Panc1 (cell line): ENCODE results near the gene SSNA1. TPM values are rescaled to one million over a fixed set of nuclear protein-coding genes. Genes with fewer than 3 reads are reported as not detected.

ENCODE experiments used
- ATAC-seq: fragments of 200-7000 bp; cut with Tn5 transposase; 2 replicates; pipeline ENCODE4 v1.9.1; 2020; ENCODE audit warnings: mild to moderate bottlenecking, moderate library complexity
- BruUV-seq: library from RNA; stranded (reverse); fragments of 400-500 nt; replicated peaks from 2 replicates; lab custom pipeline; 2021; lab: Mats Ljungman, UMichigan
- CTCF ChIA-PET: fragments of 300-600 bp; sonication (Branson Sonifier 250); formaldehyde crosslinking; loops from one replicate; lab custom pipeline; 2022; ENCODE audit warnings: antibody characterized with exemption; lab: Charles Lee
- POLR2A ChIA-PET: fragments of 300-600 bp; sonication (Branson Sonifier 250); formaldehyde crosslinking; loops from one replicate; lab custom pipeline; 2022; ENCODE audit warnings: antibody characterized with exemption; lab: Charles Lee
- DNase-seq: peaks from one replicate; pipeline ENCODE4 v3.0.0-alpha.2; 2010; ENCODE audit warnings: low read depth, low spot score
- H3K27ac ChIP-seq: 2 replicates; pipeline ENCODE4 v1.5.1; 2011; ENCODE audit warnings: mild to moderate bottlenecking, low read length, inconsistent platforms
- H3K27me3 ChIP-seq: fragments of 200-500 bp; sonication (Bioruptor generic); 2 replicates; pipeline ENCODE4 v1.6.0; 2014; ENCODE audit warnings: low read length, inconsistent platforms; ENCODE audit not compliant: control insufficient read depth, insufficient read depth
- H3K36me3 ChIP-seq: fragments of 200-500 bp; sonication (Bioruptor generic); 2 replicates; pipeline ENCODE4 v1.5.1; 2014; ENCODE audit warnings: inconsistent platforms, mild to moderate bottlenecking, low read length, moderate library complexity; ENCODE audit not compliant: control insufficient read depth, insufficient read depth
- H3K4me1 ChIP-seq: 2 replicates; pipeline ENCODE4 v1.5.1; 2011; ENCODE audit warnings: inconsistent platforms, mild to moderate bottlenecking, low read length, moderate library complexity; ENCODE audit not compliant: control insufficient read depth, insufficient read depth
- H3K4me3 ChIP-seq, 2 experiments: 2 replicates each; pipeline ENCODE4 v1.5.1; 2011 to 2012; ENCODE audit warnings: low read depth in 2 of 2, low read length in 2 of 2, mild to moderate bottlenecking in 2 of 2, inconsistent platforms in 1 of 2, moderate library complexity in 1 of 2
- H3K9me3 ChIP-seq: fragments of 200-500 bp; sonication (Bioruptor generic); 2 replicates; pipeline ENCODE4 v1.5.1; 2014; ENCODE audit warnings: low read depth, mild to moderate bottlenecking, inconsistent platforms, low read length, moderate library complexity; ENCODE audit not compliant: control insufficient read depth, insufficient read depth
- POLR2AphosphoS5 ChIP-seq: IDR thresholded peaks from 2 replicates; pipeline ENCODE4 v1.6.1; 2012; ENCODE audit warnings: mild to moderate bottlenecking, low read depth, low read length, moderate library complexity
- SIN3A ChIP-seq: IDR thresholded peaks from 2 replicates; pipeline ENCODE4 v1.6.1; 2012; ENCODE audit warnings: low read depth, mild to moderate bottlenecking, low read length, moderate library complexity, borderline replicate concordance; ENCODE audit not compliant: insufficient read depth
- TCF7L2 ChIP-seq: IDR thresholded peaks from 2 replicates; pipeline ENCODE4 v1.6.1; 2011; ENCODE audit warnings: mild to moderate bottlenecking, low read depth, low read length, inconsistent platforms
- in situ Hi-C: cut with HindIII; loops from 2 replicates; pipeline ENCODE4 v1.10.0; 2016; ENCODE audit warnings: low sequenced_read_pairs, low pct_unique_long_range_greater_than_20kb
- intact Hi-C: fragments of 100-400 bp; cut with micrococcal nuclease; formaldehyde crosslinking; loops from one replicate; pipeline ENCODE4 v1.10.0; 2022; ENCODE audit not compliant: unreplicated experiment
- total RNA-seq: library from RNA; stranded (reverse); gene quantifications from one replicate; pipeline ENCODE4 v1.2.1, GENCODE V29; 2021; ENCODE audit not compliant: unreplicated experiment
- TF ChIP-seq, protein P1 (sequence below), 2 experiments: IDR thresholded peaks; 2 replicates each; pipeline ENCODE4 v1.6.1; 2011 to 2012; ENCODE audit warnings: low read depth in 2 of 2, control low read depth in 1 of 2, low read length in 1 of 2, mild to moderate bottlenecking in 1 of 2, moderate library complexity in 1 of 2; ENCODE audit not compliant: insufficient read depth in 1 of 2
- TF ChIP-seq, protein P2 (sequence below): fragments of 450-650 bp; IDR thresholded peaks from 2 replicates; pipeline ENCODE4 v1.5.1; 2017; ENCODE audit warnings: mild to moderate bottlenecking

The SSNA1 gene
- total RNA-seq, 1 experiment from 2014 or later = 86.9 TPM

DNA sequence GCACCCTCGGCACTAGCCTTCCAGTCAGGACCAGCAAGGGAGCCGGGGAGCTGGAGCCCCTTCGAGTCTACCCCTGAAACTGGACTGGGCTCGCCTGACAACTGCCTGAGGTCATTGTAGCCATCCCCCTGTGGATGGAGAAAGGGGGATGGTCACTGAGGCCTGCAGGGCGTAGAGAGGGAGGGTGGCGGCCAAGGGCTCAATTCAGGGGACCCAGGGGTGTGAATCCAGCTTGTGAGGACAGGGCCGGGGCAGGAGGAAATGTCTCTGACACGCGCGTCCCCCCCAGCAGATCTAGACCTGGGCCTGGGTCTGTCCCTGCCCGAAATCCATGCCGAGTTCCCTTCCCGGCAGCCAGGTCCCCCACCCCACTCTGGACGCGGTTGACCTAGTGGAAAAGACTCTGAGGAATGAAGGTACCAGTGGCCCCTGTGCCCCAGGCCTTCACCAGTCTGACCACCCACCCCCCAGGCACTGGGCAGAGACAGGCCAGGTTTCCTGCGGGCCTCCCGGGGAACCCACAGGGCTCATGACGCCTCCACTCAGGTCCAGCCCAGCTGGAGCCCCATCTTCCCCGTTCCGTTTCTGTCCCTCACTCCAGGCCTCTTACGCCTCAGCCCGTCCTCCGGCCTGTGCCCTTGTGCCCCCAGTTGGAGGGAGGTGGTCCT lies 43.0 kb downstream of the SSNA1 start:
- no peaks in the 10 kb centered on the region for H3K36me3 ChIP-seq
- intact Hi-C loops = no loop called here
- TF ChIP-seq SIN3A = no peak
- no peak for TF ChIP-seq TCF7L2
- TF ChIP-seq, protein P1, sequence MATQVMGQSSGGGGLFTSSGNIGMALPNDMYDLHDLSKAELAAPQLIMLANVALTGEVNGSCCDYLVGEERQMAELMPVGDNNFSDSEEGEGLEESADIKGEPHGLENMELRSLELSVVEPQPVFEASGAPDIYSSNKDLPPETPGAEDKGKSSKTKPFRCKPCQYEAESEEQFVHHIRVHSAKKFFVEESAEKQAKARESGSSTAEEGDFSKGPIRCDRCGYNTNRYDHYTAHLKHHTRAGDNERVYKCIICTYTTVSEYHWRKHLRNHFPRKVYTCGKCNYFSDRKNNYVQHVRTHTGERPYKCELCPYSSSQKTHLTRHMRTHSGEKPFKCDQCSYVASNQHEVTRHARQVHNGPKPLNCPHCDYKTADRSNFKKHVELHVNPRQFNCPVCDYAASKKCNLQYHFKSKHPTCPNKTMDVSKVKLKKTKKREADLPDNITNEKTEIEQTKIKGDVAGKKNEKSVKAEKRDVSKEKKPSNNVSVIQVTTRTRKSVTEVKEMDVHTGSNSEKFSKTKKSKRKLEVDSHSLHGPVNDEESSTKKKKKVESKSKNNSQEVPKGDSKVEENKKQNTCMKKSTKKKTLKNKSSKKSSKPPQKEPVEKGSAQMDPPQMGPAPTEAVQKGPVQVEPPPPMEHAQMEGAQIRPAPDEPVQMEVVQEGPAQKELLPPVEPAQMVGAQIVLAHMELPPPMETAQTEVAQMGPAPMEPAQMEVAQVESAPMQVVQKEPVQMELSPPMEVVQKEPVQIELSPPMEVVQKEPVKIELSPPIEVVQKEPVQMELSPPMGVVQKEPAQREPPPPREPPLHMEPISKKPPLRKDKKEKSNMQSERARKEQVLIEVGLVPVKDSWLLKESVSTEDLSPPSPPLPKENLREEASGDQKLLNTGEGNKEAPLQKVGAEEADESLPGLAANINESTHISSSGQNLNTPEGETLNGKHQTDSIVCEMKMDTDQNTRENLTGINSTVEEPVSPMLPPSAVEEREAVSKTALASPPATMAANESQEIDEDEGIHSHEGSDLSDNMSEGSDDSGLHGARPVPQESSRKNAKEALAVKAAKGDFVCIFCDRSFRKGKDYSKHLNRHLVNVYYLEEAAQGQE (IDR thresholded peaks at IDR 0.05; ENCODE audit: insufficient read depth in 1 of 2, low read depth in 2 of 2, low read length in 1 of 2) = no peak
- TF ChIP-seq, protein P2, sequence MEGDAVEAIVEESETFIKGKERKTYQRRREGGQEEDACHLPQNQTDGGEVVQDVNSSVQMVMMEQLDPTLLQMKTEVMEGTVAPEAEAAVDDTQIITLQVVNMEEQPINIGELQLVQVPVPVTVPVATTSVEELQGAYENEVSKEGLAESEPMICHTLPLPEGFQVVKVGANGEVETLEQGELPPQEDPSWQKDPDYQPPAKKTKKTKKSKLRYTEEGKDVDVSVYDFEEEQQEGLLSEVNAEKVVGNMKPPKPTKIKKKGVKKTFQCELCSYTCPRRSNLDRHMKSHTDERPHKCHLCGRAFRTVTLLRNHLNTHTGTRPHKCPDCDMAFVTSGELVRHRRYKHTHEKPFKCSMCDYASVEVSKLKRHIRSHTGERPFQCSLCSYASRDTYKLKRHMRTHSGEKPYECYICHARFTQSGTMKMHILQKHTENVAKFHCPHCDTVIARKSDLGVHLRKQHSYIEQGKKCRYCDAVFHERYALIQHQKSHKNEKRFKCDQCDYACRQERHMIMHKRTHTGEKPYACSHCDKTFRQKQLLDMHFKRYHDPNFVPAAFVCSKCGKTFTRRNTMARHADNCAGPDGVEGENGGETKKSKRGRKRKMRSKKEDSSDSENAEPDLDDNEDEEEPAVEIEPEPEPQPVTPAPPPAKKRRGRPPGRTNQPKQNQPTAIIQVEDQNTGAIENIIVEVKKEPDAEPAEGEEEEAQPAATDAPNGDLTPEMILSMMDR = no peak
- no peak for TF ChIP-seq POLR2AphosphoS5
- H3K4me3 ChIP-seq = no peak overlapping the region
- ATAC-seq = no peak
- H3K4me1 ChIP-seq = peaks cover 4% of the 10 kb centered on the region
- no peaks in the 10 kb centered on the region for H3K9me3 ChIP-seq
- CTCF ChIA-PET = interaction anchor here (0.6 kb wide), 1 partner anchor 100 kb away, joined by 4 read pairs; no protein-coding TSS in a partner anchor
- no peaks in the 10 kb centered on the region for H3K27me3 ChIP-seq
- in situ Hi-C loops = no loop called here
- H3K27ac ChIP-seq = no peak overlapping the region
- no TSS peak for BruUV-seq
- no peak for DNase-seq
- POLR2A ChIA-PET = no interaction called here

DNA sequence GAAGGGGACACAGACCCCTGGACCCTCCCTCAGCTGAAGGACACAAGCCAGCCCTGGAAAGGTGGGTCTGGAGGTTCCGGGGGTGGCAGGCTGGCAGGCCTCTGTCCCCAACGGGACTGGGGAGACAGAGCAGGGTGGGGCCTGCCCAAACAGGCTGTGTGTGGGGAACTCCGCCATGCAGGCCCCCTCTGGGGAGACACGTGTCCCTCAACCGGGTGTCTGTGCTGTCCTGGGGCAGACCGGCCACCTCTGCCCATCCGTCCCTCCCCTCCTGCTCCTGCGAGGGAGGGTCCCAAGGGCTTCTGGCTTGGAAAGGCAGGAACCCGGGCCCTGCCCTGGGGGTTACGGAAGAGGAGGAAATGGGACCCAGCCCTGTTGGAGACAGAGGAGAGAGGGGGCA lies 43.6 kb downstream of the SSNA1 start:
- in situ Hi-C loops = no loop called here
- no peaks in the 10 kb centered on the region for H3K27me3 ChIP-seq
- H3K4me3 ChIP-seq = no peak overlapping the region
- no peak overlapping the region for H3K27ac ChIP-seq
- CTCF ChIA-PET = interaction anchor here (0.6 kb wide), 1 partner anchor 100 kb away, joined by 4 read pairs; no protein-coding TSS in a partner anchor
- no peak for DNase-seq
- H3K4me1 ChIP-seq = peaks cover 9% of the 10 kb centered on the region
- intact Hi-C loops = no loop called here
- POLR2A ChIA-PET = no interaction called here
- no peaks in the 10 kb centered on the region for H3K36me3 ChIP-seq
- no TSS peak for BruUV-seq
- ATAC-seq = no peak
- no peaks in the 10 kb centered on the region for H3K9me3 ChIP-seq
- TF ChIP-seq POLR2AphosphoS5 = no peak

DNA sequence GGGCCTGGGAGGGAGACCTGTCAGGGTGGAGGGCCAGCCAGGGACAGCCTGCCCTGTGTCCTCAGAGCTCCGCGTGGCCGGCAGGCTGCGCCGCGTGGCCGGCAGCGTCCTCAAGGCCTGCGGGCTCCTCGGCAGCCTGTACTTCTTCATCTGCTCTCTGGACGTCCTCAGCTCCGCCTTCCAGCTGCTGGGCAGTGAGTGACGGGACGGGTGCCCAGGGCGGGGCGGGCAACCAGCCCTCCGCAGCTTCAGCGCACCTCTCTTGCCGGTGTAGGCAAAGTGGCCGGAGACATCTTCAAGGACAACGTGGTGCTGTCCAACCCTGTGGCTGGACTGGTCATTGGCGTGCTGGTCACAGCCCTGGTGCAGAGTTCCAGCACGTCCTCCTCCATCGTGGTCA lies 44.0 kb downstream of the SSNA1 start:
- Histone ChIP-seq H3K4me1 (peaks cover 10% of the 10 kb centered on the region), H3K27me3 (no peaks in the 10 kb centered on the region), H3K9me3 (no peaks in the 10 kb centered on the region), H3K27ac (no peak overlapping the region), H3K36me3 (no peaks in the 10 kb centered on the region), H3K4me3 (no peak overlapping the region)
- POLR2A ChIA-PET = no interaction called here
- DNase-seq (no peak), ATAC-seq (no peak)
- TF ChIP-seq, protein P1 (IDR thresholded peaks at IDR 0.05; ENCODE audit: insufficient read depth in 1 of 2, low read depth in 2 of 2, low read length in 1 of 2) = no peak
- TF ChIP-seq TCF7L2 = no peak
- no peak for TF ChIP-seq SIN3A
- in situ Hi-C loops (no loop called here), intact Hi-C loops (no loop called here)
- no TSS peak for BruUV-seq
- CTCF ChIA-PET = interaction anchor here (0.6 kb wide), 1 partner anchor 101 kb away, joined by 4 read pairs; no protein-coding TSS in a partner anchor
